ENCODE data around the gene DHDDS. TPM values are rescaled to one million over a fixed set of nuclear protein-coding genes. Genes with fewer than 3 reads are reported as not detected.

DHDDS gene
- total RNA-seq, 1 donor from 2014 or later: 37.2 TPM

DNA sequence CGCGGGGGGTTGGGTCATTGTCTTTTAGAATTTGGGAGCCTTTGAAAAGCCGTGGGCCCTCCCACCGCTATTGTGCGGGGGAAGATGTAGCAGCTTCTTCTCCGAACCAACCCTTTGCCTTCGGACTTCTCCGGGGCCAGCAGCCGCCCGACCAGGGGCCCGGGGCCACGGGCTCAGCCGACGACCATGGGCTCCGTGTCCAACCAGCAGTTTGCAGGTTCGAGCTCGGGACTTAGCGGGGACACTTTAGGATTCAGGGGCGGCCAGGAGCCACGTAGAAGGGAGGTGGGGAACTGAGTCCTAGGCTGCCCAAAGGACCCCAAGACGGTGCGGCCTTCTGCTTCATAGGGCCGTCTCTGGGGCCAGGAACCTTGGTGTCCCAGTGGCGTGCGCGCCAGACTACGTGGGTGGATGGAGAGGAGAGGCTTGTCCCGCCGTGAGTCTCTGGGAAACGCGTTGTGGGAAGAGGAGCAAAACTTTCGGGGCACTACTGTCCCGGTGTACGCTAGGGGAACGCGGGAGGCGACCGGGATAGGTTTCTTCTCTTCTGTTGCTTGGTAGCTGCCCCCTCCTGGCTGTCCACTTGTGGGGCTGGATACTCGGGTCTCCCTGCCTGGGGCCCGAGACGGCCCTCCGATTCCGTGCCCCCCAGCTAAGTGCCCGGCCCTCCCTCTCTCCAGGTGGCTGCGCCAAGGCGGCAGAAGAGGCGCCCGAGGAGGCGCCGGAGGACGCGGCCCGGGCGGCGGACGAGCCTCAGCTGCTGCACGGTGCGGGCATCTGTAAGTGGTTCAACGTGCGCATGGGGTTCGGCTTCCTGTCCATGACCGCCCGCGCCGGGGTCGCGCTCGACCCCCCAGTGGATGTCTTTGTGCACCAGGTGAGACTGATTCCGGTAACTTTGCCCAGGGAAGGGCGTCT lies 21.2 kb upstream of the DHDDS start, which contains the start of gene LIN28A:
LIN28A (plus strand) TSS at position 112 of the 918 bp plus-strand sequence; CDS start at position 187, 75 bp downstream.
- no peak within 1 kb of the TSS for H3K4me3 ChIP-seq
- H3K27ac ChIP-seq: no peak within 1 kb of the TSS
- no peak for ATAC-seq
- H3K27me3 ChIP-seq (ENCODE audit: low read depth): peaks cover 62% of the 10 kb centered on the region
- intact Hi-C loops (cut with DNase I): no loop called here
- no peaks in the 10 kb centered on the region for H3K9me3 ChIP-seq
- TF ChIP-seq, protein P1, sequence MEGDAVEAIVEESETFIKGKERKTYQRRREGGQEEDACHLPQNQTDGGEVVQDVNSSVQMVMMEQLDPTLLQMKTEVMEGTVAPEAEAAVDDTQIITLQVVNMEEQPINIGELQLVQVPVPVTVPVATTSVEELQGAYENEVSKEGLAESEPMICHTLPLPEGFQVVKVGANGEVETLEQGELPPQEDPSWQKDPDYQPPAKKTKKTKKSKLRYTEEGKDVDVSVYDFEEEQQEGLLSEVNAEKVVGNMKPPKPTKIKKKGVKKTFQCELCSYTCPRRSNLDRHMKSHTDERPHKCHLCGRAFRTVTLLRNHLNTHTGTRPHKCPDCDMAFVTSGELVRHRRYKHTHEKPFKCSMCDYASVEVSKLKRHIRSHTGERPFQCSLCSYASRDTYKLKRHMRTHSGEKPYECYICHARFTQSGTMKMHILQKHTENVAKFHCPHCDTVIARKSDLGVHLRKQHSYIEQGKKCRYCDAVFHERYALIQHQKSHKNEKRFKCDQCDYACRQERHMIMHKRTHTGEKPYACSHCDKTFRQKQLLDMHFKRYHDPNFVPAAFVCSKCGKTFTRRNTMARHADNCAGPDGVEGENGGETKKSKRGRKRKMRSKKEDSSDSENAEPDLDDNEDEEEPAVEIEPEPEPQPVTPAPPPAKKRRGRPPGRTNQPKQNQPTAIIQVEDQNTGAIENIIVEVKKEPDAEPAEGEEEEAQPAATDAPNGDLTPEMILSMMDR (IDR thresholded peaks at IDR 0.05): no peak
- H3K36me3 ChIP-seq: no peaks in the 10 kb centered on the region
- DNase-seq: no peak
- no peaks in the 10 kb centered on the region for H3K4me1 ChIP-seq

DNA sequence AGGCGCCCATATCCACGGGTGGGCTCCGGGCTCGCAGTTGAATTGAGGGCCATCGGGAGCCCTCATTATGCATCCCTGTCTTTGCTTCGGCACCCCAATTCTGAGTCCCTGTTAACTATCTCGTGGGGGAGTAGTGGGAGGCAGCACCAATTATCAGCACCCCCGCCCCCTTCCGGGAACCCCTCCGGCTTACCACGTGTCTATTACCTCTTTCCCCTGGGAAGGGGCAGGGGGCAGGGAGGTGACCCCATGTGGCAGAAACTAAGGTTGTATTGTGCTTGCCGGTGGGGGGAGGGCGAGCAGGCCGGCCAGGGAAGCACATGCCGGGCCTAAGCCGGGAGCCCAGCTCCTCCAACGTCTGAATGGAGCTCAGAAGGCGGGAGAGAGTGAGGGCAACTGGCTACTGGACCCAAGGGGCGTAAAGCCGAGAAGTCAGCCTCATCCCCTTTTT lies 20.5 kb upstream of the DHDDS start:
- Histone ChIP-seq H3K4me3 (no peak overlapping the region), H3K9me3 (no peaks in the 10 kb centered on the region), H3K27me3 (ENCODE audit: low read depth) (peaks cover 68% of the 10 kb centered on the region), H3K36me3 (no peaks in the 10 kb centered on the region), H3K27ac (no peak overlapping the region), H3K4me1 (no peaks in the 10 kb centered on the region)
- ATAC-seq: no peak
- intact Hi-C loops (cut with DNase I): no loop called here
- TF ChIP-seq, protein P1 (IDR thresholded peaks at IDR 0.05): no peak
- no peak for DNase-seq

DNA sequence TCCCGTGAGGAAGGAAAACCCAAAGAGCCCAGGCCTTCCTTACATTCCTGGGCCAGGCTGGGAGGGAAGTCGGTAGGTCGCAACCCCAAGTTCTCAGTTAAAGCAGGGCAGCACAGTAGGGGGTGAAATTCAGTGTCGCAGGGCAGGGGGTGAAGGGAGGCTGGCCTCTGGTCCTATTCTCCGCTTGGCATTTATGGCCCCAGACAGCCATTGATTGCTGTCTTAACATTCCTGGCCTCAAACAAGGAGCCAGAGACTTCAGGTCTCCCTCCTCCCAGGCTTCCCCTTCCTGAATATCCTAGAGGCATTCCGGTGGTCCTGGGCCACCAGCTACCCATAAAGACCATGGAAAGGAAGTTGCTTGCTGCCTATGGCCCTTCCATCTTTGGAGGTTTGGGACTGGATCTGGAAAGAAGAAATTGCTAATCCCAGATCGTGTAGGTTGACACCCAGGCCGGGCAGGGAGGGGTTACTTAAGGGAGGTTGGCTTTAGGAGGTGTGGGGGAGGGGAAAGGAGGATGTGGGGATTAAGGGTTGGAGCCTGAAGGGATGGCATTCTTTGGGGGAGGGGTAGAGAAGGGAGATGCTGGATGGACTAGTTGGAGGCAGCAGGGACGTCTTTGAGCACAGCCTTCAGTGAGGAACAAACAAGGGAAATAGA lies 19.8 kb upstream of the DHDDS start:
- Histone ChIP-seq H3K36me3 (no peaks in the 10 kb centered on the region), H3K9me3 (no peaks in the 10 kb centered on the region), H3K4me1 (no peaks in the 10 kb centered on the region), H3K4me3 (no peak overlapping the region), H3K27ac (no peak overlapping the region), H3K27me3 (ENCODE audit: low read depth) (peaks cover 68% of the 10 kb centered on the region)
- DNase-seq (no peak), ATAC-seq (no peak)
- intact Hi-C loops (cut with DNase I): no loop called here
- TF ChIP-seq, protein P1 (IDR thresholded peaks at IDR 0.05): no peak

- Histone ChIP-seq H3K27ac (no peak overlapping the region), H3K36me3 (no peaks in the 10 kb centered on the region), H3K4me3 (no peak overlapping the region), H3K4me1 (no peaks in the 10 kb centered on the region), H3K27me3 (ENCODE audit: low read depth) (peaks cover 68% of the 10 kb centered on the region), H3K9me3 (no peaks in the 10 kb centered on the region)
- ATAC-seq (no peak), DNase-seq (no peak)
- TF ChIP-seq, protein P1 (IDR thresholded peaks at IDR 0.05): no peak
- intact Hi-C loops (cut with DNase I): no loop called here
These were observed 19.1 kb upstream of the DHDDS start for GRCh38 chr1:26413031-26413430.

- DNase-seq (peak; percentile 85), ATAC-seq (peak; percentile 92 to 95)
- Histone ChIP-seq H3K9me3 (no peaks in the 10 kb centered on the region), H3K27me3 (ENCODE audit: low read depth) (peaks cover 40% of the 10 kb centered on the region), H3K4me3 (no peak overlapping the region), H3K27ac (no peak overlapping the region), H3K4me1 (no peaks in the 10 kb centered on the region), H3K36me3 (no peaks in the 10 kb centered on the region)
- TF ChIP-seq, protein P1 (IDR thresholded peaks at IDR 0.05): peak; percentile 88
- intact Hi-C loops (cut with DNase I): no loop called here
These were observed 14.9 kb upstream of the DHDDS start for GRCh38 chr1:26417111-26417759.
